H9 (cell line): ENCODE measurements around the gene ANTXRL. TPM values are rescaled to one million over a fixed set of nuclear protein-coding genes. Genes with fewer than 3 reads are reported as not detected.
"Not testable (repeated sequence)": the region's sequence is repeated elsewhere in the genome, so short reads cannot be mapped to it uniquely, and the experiment has no call there.

ENCODE experiments used
- DNase-seq: peaks from one replicate; pipeline ENCODE4 v3.0.0-alpha.2; 2017
- H2AFZ ChIP-seq: one replicate; pipeline ENCODE4 v1.6.1; 2013; ENCODE audit warnings: mild to moderate bottlenecking, low read length, control low read depth, moderate library complexity
- H2AK5ac ChIP-seq: 2 replicates; pipeline ENCODE4 v1.6.1; 2013; ENCODE audit warnings: low read length, control low read depth, mixed read lengths; ENCODE audit not compliant: insufficient read length
- H2BK120ac ChIP-seq: one replicate; pipeline ENCODE4 v1.6.1; 2013; ENCODE audit warnings: low read depth, mild to moderate bottlenecking, low read length, control low read depth, inconsistent platforms; ENCODE audit not compliant: poor library complexity, severe bottlenecking
- H2BK12ac ChIP-seq: 2 replicates; pipeline ENCODE4 v1.6.1; 2013; ENCODE audit warnings: low read length, control low read depth, mixed read lengths, low read depth; ENCODE audit not compliant: insufficient read length
- H2BK15ac ChIP-seq: 2 replicates; pipeline ENCODE4 v1.6.1; 2013; ENCODE audit warnings: low read depth, low read length, control low read depth
- H2BK20ac ChIP-seq: one replicate; pipeline ENCODE4 v1.6.1; 2013; ENCODE audit warnings: low read depth, mild to moderate bottlenecking, low read length, control low read depth, inconsistent platforms; ENCODE audit not compliant: poor library complexity, severe bottlenecking
- H2BK5ac ChIP-seq: 2 replicates; pipeline ENCODE4 v1.6.1; 2013; ENCODE audit warnings: low read length, control low read depth, mixed read lengths; ENCODE audit not compliant: insufficient read length
- H3K14ac ChIP-seq: 2 replicates; pipeline ENCODE4 v1.6.1; 2013; ENCODE audit warnings: low read length, control low read depth; ENCODE audit not compliant: insufficient read depth
- H3K18ac ChIP-seq: 2 replicates; pipeline ENCODE4 v1.6.1; 2013; ENCODE audit warnings: low read depth, mild to moderate bottlenecking, mixed read lengths, low read length, control low read depth; ENCODE audit not compliant: insufficient read length
- H3K23ac ChIP-seq: 2 replicates; pipeline ENCODE4 v1.6.1; 2013; ENCODE audit warnings: low read length, control low read depth, mixed read lengths, low read depth; ENCODE audit not compliant: insufficient read length
- H3K23me2 ChIP-seq: 2 replicates; pipeline ENCODE4 v1.6.1; 2013; ENCODE audit warnings: low read depth, mild to moderate bottlenecking, mixed read lengths, low read length, control low read depth; ENCODE audit not compliant: insufficient read length, poor library complexity, severe bottlenecking
- H3K27ac ChIP-seq: 2 replicates; pipeline ENCODE4 v1.5.1; 2013; ENCODE audit warnings: low read length, control low read depth, mixed read lengths, low read depth; ENCODE audit not compliant: insufficient read length
- H3K27me3 ChIP-seq: 2 replicates; pipeline ENCODE4 v1.6.1; 2013; ENCODE audit warnings: low read length, control low read depth, inconsistent platforms; ENCODE audit not compliant: insufficient read depth
- H3K4ac ChIP-seq: 2 replicates; pipeline ENCODE4 v1.6.1; 2013; ENCODE audit warnings: low read depth, mild to moderate bottlenecking, control low read depth, inconsistent platforms, low read length, moderate library complexity
- H3K4me1 ChIP-seq: 2 replicates; pipeline ENCODE4 v1.6.1; 2013; ENCODE audit warnings: low read length, control low read depth, inconsistent platforms; ENCODE audit not compliant: insufficient read depth
- H3K4me2 ChIP-seq: 2 replicates; pipeline ENCODE4 v1.6.1; 2013; ENCODE audit warnings: low read length, control low read depth, mixed read lengths; ENCODE audit not compliant: insufficient read length, insufficient read depth
- H3K56ac ChIP-seq: 2 replicates; pipeline ENCODE4 v1.6.1; 2013; ENCODE audit warnings: low read depth, mild to moderate bottlenecking, mixed read lengths, low read length, control low read depth; ENCODE audit not compliant: insufficient read length
- H3K79me1 ChIP-seq: 2 replicates; pipeline ENCODE4 v1.6.1; 2013; ENCODE audit warnings: low read depth, mild to moderate bottlenecking, moderate library complexity, low read length, control low read depth, inconsistent platforms; ENCODE audit not compliant: insufficient read depth, poor library complexity, severe bottlenecking
- H3K79me2 ChIP-seq: 2 replicates; pipeline ENCODE4 v1.6.1; 2013; ENCODE audit warnings: low read length, control low read depth, inconsistent platforms; ENCODE audit not compliant: insufficient read depth
- H3K9ac ChIP-seq: 2 replicates; pipeline ENCODE4 v1.6.1; 2013; ENCODE audit warnings: low read length, control low read depth, mixed read lengths; ENCODE audit not compliant: insufficient read length; ENCODE audit errors: extremely low read depth
- H3K9me3 ChIP-seq: one replicate; pipeline ENCODE4 v1.6.1; 2013; ENCODE audit warnings: low read depth, low read length, inconsistent platforms; ENCODE audit not compliant: control insufficient read depth
- H3T11ph ChIP-seq: one replicate; pipeline ENCODE4 v1.6.1; 2013; ENCODE audit warnings: mild to moderate bottlenecking, low read length, control low read depth, inconsistent platforms
- H4K20me1 ChIP-seq: one replicate; pipeline ENCODE4 v1.6.1; 2013; ENCODE audit not compliant: control insufficient read depth, insufficient read length, insufficient read depth
- H4K5ac ChIP-seq: 2 replicates; pipeline ENCODE4 v1.6.1; 2013; ENCODE audit warnings: low read depth, mild to moderate bottlenecking, mixed read lengths, low read length, control low read depth; ENCODE audit not compliant: insufficient read length
- H4K8ac ChIP-seq: replicated peaks from 2 replicates; pipeline ENCODE4 v1.6.1; 2013; ENCODE audit warnings: low read length, control low read depth, mixed read lengths, low read depth; ENCODE audit not compliant: insufficient read length
- H4K91ac ChIP-seq: 2 replicates; pipeline ENCODE4 v1.6.1; 2013; ENCODE audit warnings: low read depth, mild to moderate bottlenecking, moderate library complexity, mixed read lengths, low read length, control low read depth; ENCODE audit not compliant: insufficient read length
- H3K27ac Mint-ChIP-seq, 3 experiments: 2 replicates in 2 of 3; 3 replicates in 1 of 3; pipeline ENCODE4 v1.8.0; 2020 to 2021; ENCODE audit warnings: mixed read lengths in 3 of 3, mild to moderate bottlenecking in 1 of 3, moderate library complexity in 1 of 3
- H3K27me3 Mint-ChIP-seq: 2 replicates; pipeline ENCODE4 v1.8.0; 2021; ENCODE audit warnings: low read depth, mild to moderate bottlenecking, moderate library complexity, mixed read lengths
- H3K36me3 Mint-ChIP-seq, 3 experiments: 2 replicates in 2 of 3; 3 replicates in 1 of 3; pipeline ENCODE4 v1.8.0; 2020 to 2021; ENCODE audit warnings: low read depth in 3 of 3, mixed read lengths in 3 of 3; ENCODE audit not compliant: insufficient read depth in 1 of 3
- H3K4me1 Mint-ChIP-seq, 2 experiments: 2 replicates each; pipeline ENCODE4 v1.8.0; 2020; ENCODE audit warnings: mixed read lengths in 2 of 2
- H3K4me3 Mint-ChIP-seq, 2 experiments: 2 replicates in 1 of 2; 3 replicates in 1 of 2; pipeline ENCODE4 v1.8.0; 2020 to 2021; ENCODE audit warnings: mild to moderate bottlenecking in 2 of 2, mixed read lengths in 2 of 2, moderate library complexity in 1 of 2
- H3K9me3 Mint-ChIP-seq, 2 experiments: 2 replicates in 1 of 2; 3 replicates in 1 of 2; pipeline ENCODE4 v1.8.0; 2020; ENCODE audit warnings: mild to moderate bottlenecking in 2 of 2, mixed read lengths in 2 of 2, moderate library complexity in 1 of 2
- WGBS: extraction: QIAGEN DNeasy Blood & Tissue Kit; methylation state at CpG from one replicate; pipeline ENCODE4 v1.1.7; 2013; ENCODE audit warnings: missing lambda C conversion rate, low lambda C conversion rate, mixed read lengths; ENCODE audit not compliant: insufficient read length; ENCODE audit errors: extremely low coverage; 5-methylcytosine and 5-hydroxymethylcytosine counted together
- total RNA-seq: library from RNA; stranded (reverse); gene quantifications from 2 replicates; pipeline ENCODE4 v1.2.1, GENCODE V29; 2021

Gene ANTXRL
- total RNA-seq, 1 experiment from 2014 or later, result not detected

- H3K27ac ChIP-seq, DNase-seq: not testable (repeated sequence)
Observed at GRCh38 chr10:46375406-46375805, 88.6 kb downstream of the ANTXRL start, which contains the start of gene ANXA8L1. ANXA8L1 (plus strand) TSS chr10:46375776; CDS start chr10:46375852, 76 bp downstream.

GRCh38 chr10:46377022-46377421 lies 90.2 kb downstream of the ANTXRL start:
- not testable (repeated sequence) for H4K8ac ChIP-seq, H3K18ac ChIP-seq, H3K4me1 Mint-ChIP-seq, H4K5ac ChIP-seq, H3K4me1 ChIP-seq, H2AFZ ChIP-seq, H3K9me3 Mint-ChIP-seq, H3K23ac ChIP-seq, H3K27ac Mint-ChIP-seq, DNase-seq, H3K56ac ChIP-seq, H3K4me3 Mint-ChIP-seq, H2BK20ac ChIP-seq, H3K9me3 ChIP-seq, H2AK5ac ChIP-seq, H3K27ac ChIP-seq, H2BK12ac ChIP-seq, H3K27me3 ChIP-seq, H3K14ac ChIP-seq, H3T11ph ChIP-seq, H2BK120ac ChIP-seq, H3K4me2 ChIP-seq, H3K27me3 Mint-ChIP-seq, H3K9ac ChIP-seq, H2BK15ac ChIP-seq, H4K91ac ChIP-seq, H3K23me2 ChIP-seq, H3K36me3 Mint-ChIP-seq, H3K4ac ChIP-seq, H3K79me2 ChIP-seq, H3K79me1 ChIP-seq, H4K20me1 ChIP-seq, H2BK5ac ChIP-seq
- WGBS, result no CpG with 5 or more reads among the region's 1 CpG

More at GRCh38 chr10:46375406-46375805, 88.6 kb downstream of the ANTXRL start, which contains the start of gene ANXA8L1:
- not testable (repeated sequence) for H3K4me2 ChIP-seq, H3K9me3 ChIP-seq, H3K27ac Mint-ChIP-seq, H3K56ac ChIP-seq, H4K8ac ChIP-seq, H3K36me3 Mint-ChIP-seq, H3K14ac ChIP-seq, H2BK20ac ChIP-seq, H4K5ac ChIP-seq, H4K91ac ChIP-seq, H2AK5ac ChIP-seq, H3K79me2 ChIP-seq, H3K27me3 ChIP-seq, H3K23ac ChIP-seq, H3K4me1 Mint-ChIP-seq, H4K20me1 ChIP-seq, H3K79me1 ChIP-seq, H3T11ph ChIP-seq, H2BK120ac ChIP-seq, H3K9ac ChIP-seq, H2BK5ac ChIP-seq, H2AFZ ChIP-seq, H3K23me2 ChIP-seq, H3K9me3 Mint-ChIP-seq, H3K4me3 Mint-ChIP-seq, H3K27me3 Mint-ChIP-seq, H3K4ac ChIP-seq, H3K4me1 ChIP-seq, H2BK12ac ChIP-seq, H2BK15ac ChIP-seq, H3K18ac ChIP-seq
- WGBS, result no CpG with 5 or more reads among the region's 11 CpGs
